Measurements from ENCODE around the gene APBA2. TPM values are rescaled to one million over a fixed set of nuclear protein-coding genes. Genes with fewer than 3 reads are reported as not detected.

Gene APBA2
- total and polyA plus RNA-seq, 10 donors, result 5.8 to 33.8 (median 18.3) TPM

- Histone ChIP-seq H3K4me3 (no peak overlapping the region), H3K27me3 (replicated peaks in 1 of 7) (no peaks in the 10 kb centered on the region), H3K4me1 (peaks cover 4 to 58% (median 31%) of the 10 kb centered on the region in 6 donors), H3K27ac (peak overlapping the region in 4 of 8 donors; percentile 5 to 81 (median 68)), H3K36me3 (no peaks in the 10 kb centered on the region), H3K9me3 (peaks cover 0 to 10% (median 0%) of the 10 kb centered on the region in 8 donors)
- no peak for TF ChIP-seq CTCF (IDR thresholded peaks at IDR 0.05 in 8 of 11, conservative IDR thresholded peaks at IDR 0.05 in 3 of 11)
- 79 to 89% (median 86%) methylated on average over 8 to 9 of the region's 9 CpGs for WGBS, 5 donors
- peak; percentile 73 for DNase-seq
- intact Hi-C loops (cut with DNase I; ENCODE audit: low total_unique reads), result no loop called here
Observed at GRCh38 chr15:28936481-28936881, 50.7 kb downstream of the APBA2 start.

- H3K4me3 ChIP-seq, result no peak overlapping the region
- no peaks in the 10 kb centered on the region for H3K36me3 ChIP-seq
- no peaks in the 10 kb centered on the region for H3K27me3 ChIP-seq (replicated peaks in 1 of 7)
- intact Hi-C loops (cut with DNase I; ENCODE audit: low total_unique reads), result no loop called here
- WGBS, 5 donors, result 79 to 85% (median 83%) methylated on average over 8 of the region's 8 CpGs
- H3K4me1 ChIP-seq, result peaks cover 4 to 64% (median 31%) of the 10 kb centered on the region in 6 donors
- peak overlapping the region in 5 of 8 donors; percentile 34 to 81 (median 63) for H3K27ac ChIP-seq
- H3K9me3 ChIP-seq, result peaks cover 0 to 10% (median 0%) of the 10 kb centered on the region in 8 donors
- no peak for TF ChIP-seq POLR2AphosphoS5 (IDR thresholded peaks at IDR 0.05)
- no peak for TF ChIP-seq CTCF (IDR thresholded peaks at IDR 0.05 in 8 of 11, conservative IDR thresholded peaks at IDR 0.05 in 3 of 11)
- TF ChIP-seq POLR2A (IDR thresholded peaks at IDR 0.05), result no peak
- peak; percentile 64 for DNase-seq
Observed at GRCh38 chr15:28937271-28937670, 51.5 kb downstream of the APBA2 start.

GRCh38 chr15:28942046-28942445 is 56.3 kb downstream of the APBA2 start:
- 33 to 66% (median 44%) methylated on average over 10 of the region's 10 CpGs for WGBS, 5 donors
- Histone ChIP-seq H3K27ac (peak overlapping the region in 3 of 8 donors; percentile 54 to 73 (median 66)), H3K4me3 (no peak overlapping the region), H3K9me3 (no peaks in the 10 kb centered on the region), H3K36me3 (no peaks in the 10 kb centered on the region), H3K4me1 (peaks cover 0 to 54% (median 13%) of the 10 kb centered on the region in 6 donors), H3K27me3 (replicated peaks in 1 of 7) (no peaks in the 10 kb centered on the region)
- no peak for TF ChIP-seq CTCF (IDR thresholded peaks at IDR 0.05 in 8 of 11, conservative IDR thresholded peaks at IDR 0.05 in 3 of 11)
- peak; percentile 59 to 74 (median 60) for TF ChIP-seq POLR2AphosphoS5 (IDR thresholded peaks at IDR 0.05)
- TF ChIP-seq POLR2A (IDR thresholded peaks at IDR 0.05), result no peak
- DNase-seq, result peak; percentile 87
- intact Hi-C loops (cut with DNase I; ENCODE audit: low total_unique reads), result no loop called here

- peak; percentile 70 for DNase-seq
- intact Hi-C loops (cut with DNase I; ENCODE audit: low total_unique reads), result no loop called here
- Histone ChIP-seq H3K4me3 (no peak overlapping the region), H3K4me1 (peaks cover 0 to 54% (median 9%) of the 10 kb centered on the region in 6 donors), H3K9me3 (no peaks in the 10 kb centered on the region), H3K36me3 (no peaks in the 10 kb centered on the region), H3K27ac (peak overlapping the region in 3 of 8 donors; percentile 54 to 73 (median 66)), H3K27me3 (replicated peaks in 1 of 7) (no peaks in the 10 kb centered on the region)
- WGBS, 5 donors, result 82 to 89% (median 88%) methylated on average over 9 to 15 of the region's 15 CpGs
- TF ChIP-seq CTCF (IDR thresholded peaks at IDR 0.05 in 8 of 11, conservative IDR thresholded peaks at IDR 0.05 in 3 of 11), result no peak
- no peak for TF ChIP-seq POLR2AphosphoS5 (IDR thresholded peaks at IDR 0.05)
- no peak for TF ChIP-seq POLR2A (IDR thresholded peaks at IDR 0.05)
Observed at GRCh38 chr15:28942571-28942970, 56.8 kb downstream of the APBA2 start.
